MCF 10A (cell line): ENCODE results near the gene TBC1D30. TPM values are rescaled to one million over a fixed set of nuclear protein-coding genes. Genes with fewer than 3 reads are reported as not detected.
A peak's percentile ranks its signal among the peaks of the same experiment; 100 is the strongest.

ENCODE experiments used
- BruUV-seq: library from RNA; stranded (reverse); fragments of 400-500 nt; replicated peaks from 2 replicates; lab custom pipeline; 2021; lab: Mats Ljungman, UMichigan
- CTCF ChIA-PET: fragments of 300-600 bp; sonication (Branson Sonifier 250); formaldehyde crosslinking; extraction: SDS; loops from one replicate; lab custom pipeline; 2021; ENCODE audit warnings: antibody characterized with exemption, inconsistent platforms; lab: Yijun Ruan, JAX
- POLR2A ChIA-PET: fragments of 300-600, 350-650 bp; sonication (Branson Sonifier 250); formaldehyde crosslinking; extraction: SDS; loops from one replicate; lab custom pipeline; 2020; ENCODE audit warnings: antibody characterized with exemption, inconsistent platforms; lab: Yijun Ruan, JAX
- DNase-seq: peaks from one replicate; pipeline ENCODE4 v3.0.0-alpha.2; 2018; ENCODE audit not compliant: unreplicated experiment
- H3K27ac Mint-ChIP-seq: one replicate; pipeline ENCODE4 v1.8.0; 2022; ENCODE audit warnings: mild to moderate bottlenecking, low read depth, mixed read lengths; ENCODE audit not compliant: unreplicated experiment
- H3K27me3 Mint-ChIP-seq: one replicate; pipeline ENCODE4 v1.8.0; 2022; ENCODE audit warnings: mixed read lengths; ENCODE audit not compliant: insufficient read depth, unreplicated experiment
- H3K36me3 Mint-ChIP-seq: one replicate; pipeline ENCODE4 v1.8.0; 2022; ENCODE audit warnings: mild to moderate bottlenecking, moderate library complexity, mixed read lengths; ENCODE audit not compliant: insufficient read depth, unreplicated experiment
- H3K4me1 Mint-ChIP-seq: one replicate; pipeline ENCODE4 v1.8.0; 2022; ENCODE audit warnings: mixed read lengths; ENCODE audit not compliant: insufficient read depth, unreplicated experiment
- H3K4me3 Mint-ChIP-seq: one replicate; pipeline ENCODE4 v1.8.0; 2022; ENCODE audit warnings: mild to moderate bottlenecking, moderate library complexity, mixed read lengths; ENCODE audit not compliant: unreplicated experiment
- H3K9me3 Mint-ChIP-seq: one replicate; pipeline ENCODE4 v1.8.0; 2022; ENCODE audit warnings: mixed read lengths; ENCODE audit not compliant: unreplicated experiment
- intact Hi-C: fragments of 100-400 bp; cut with micrococcal nuclease; formaldehyde crosslinking; loops from 2 replicates; pipeline ENCODE4 v1.14.1; 2022
- total RNA-seq: library from RNA; stranded (reverse); gene quantifications from 2 replicates; pipeline ENCODE4 v1.2.3, GENCODE V29; 2022
- TF ChIP-seq, protein P1 (sequence below): fragments of 200-600 bp; IDR thresholded peaks from one replicate; pipeline ENCODE4 v1.8.0; 2022; ENCODE audit warnings: antibody characterized with exemption, mild to moderate bottlenecking; ENCODE audit not compliant: unreplicated experiment

The TBC1D30 gene
- total RNA-seq, 1 experiment from 2014 or later: 9.4 TPM

DNA sequence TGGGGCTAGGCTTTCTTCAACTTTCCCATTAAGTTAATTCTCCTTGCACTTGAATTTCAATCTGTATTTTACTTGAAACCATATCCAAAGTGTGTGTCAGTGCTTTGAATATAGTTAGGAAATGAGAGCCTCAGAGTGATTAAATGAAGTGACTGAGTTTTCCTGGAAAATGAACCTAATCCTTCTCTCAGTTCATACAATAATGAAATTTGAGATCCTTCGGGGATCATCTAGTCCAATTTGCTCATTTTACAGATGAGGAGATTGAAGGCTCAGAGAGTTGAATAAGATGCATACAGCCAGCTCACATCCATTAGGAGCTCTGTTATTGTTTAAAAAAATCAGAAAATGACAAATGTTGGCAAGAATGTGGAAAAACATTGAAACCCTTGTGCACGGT is 18.3 kb upstream of the TBC1D30 start:
- Mint-ChIP-seq H3K36me3 (no peaks in the 10 kb centered on the region), H3K4me3 (no peak overlapping the region), H3K9me3 (no peaks in the 10 kb centered on the region), H3K4me1 (peaks cover 36% of the 10 kb centered on the region), H3K27ac (no peak overlapping the region), H3K27me3 (no peaks in the 10 kb centered on the region)
- TF ChIP-seq, protein P1, sequence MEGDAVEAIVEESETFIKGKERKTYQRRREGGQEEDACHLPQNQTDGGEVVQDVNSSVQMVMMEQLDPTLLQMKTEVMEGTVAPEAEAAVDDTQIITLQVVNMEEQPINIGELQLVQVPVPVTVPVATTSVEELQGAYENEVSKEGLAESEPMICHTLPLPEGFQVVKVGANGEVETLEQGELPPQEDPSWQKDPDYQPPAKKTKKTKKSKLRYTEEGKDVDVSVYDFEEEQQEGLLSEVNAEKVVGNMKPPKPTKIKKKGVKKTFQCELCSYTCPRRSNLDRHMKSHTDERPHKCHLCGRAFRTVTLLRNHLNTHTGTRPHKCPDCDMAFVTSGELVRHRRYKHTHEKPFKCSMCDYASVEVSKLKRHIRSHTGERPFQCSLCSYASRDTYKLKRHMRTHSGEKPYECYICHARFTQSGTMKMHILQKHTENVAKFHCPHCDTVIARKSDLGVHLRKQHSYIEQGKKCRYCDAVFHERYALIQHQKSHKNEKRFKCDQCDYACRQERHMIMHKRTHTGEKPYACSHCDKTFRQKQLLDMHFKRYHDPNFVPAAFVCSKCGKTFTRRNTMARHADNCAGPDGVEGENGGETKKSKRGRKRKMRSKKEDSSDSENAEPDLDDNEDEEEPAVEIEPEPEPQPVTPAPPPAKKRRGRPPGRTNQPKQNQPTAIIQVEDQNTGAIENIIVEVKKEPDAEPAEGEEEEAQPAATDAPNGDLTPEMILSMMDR: no peak
- no TSS peak for BruUV-seq
- intact Hi-C loops: loop anchor here (10.0 kb wide), 1 partner anchor 429 kb away; no protein-coding TSS in a partner anchor
- no peak for DNase-seq
- CTCF ChIA-PET: interaction anchor here (0.6 to 3.4 kb wide), 8 partner anchors 7 to 1298 kb away, joined by 3 to 18 read pairs (median 5); no protein-coding TSS in a partner anchor
- POLR2A ChIA-PET: interaction anchor here (1.2 kb wide), 1 partner anchor 10 kb away, joined by 5 read pairs; no protein-coding TSS in a partner anchor

DNA sequence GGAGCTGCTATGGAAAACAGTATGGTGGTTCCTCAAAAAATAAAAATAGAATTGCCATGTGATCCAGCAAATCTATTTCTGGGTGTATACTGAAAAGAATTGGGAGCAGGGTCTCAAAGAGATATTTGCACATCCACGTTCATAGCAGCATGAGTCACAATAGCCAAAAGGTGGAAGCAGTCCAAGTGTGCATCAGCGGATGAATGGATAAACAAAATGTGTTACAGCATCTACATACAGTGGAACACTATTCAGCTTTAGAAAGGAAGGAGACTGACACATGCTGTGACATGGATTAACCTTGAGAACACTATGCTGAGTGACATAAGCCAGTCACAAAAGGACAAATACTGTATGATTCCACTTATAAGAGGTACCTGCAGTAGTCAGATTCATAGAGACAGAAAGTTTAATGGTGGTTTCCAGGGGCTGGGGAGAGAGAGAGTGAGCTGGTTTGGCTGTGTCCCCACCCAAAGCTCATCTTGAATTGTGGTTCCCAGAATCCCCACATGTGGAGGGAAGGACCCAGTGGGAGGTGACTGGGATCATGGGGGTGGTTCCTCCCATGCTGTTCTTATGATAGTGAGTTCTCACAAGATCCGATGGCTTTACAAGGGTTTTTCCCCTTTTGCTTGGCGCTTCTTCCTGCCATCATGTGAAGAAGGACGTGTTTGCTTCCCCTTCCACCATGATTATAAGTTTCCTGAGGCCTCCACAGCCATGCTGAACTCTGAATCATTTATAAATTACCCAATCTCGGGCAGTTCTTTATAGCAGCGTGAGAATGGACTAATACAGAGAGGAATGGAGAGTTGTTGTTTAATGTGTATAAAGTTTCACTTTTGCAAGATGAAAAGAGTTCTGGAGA is 17.6 kb upstream of the TBC1D30 start:
- intact Hi-C loops: loop anchor here (10.0 kb wide), 1 partner anchor 428 kb away; no protein-coding TSS in a partner anchor
- POLR2A ChIA-PET: interaction anchor here (0.6 kb wide), 1 partner anchor 81 kb away, joined by 4 read pairs; no protein-coding TSS in a partner anchor
- peak overlapping the region; percentile 46 for H3K27ac Mint-ChIP-seq
- no peaks in the 10 kb centered on the region for H3K27me3 Mint-ChIP-seq
- DNase-seq: peak; percentile 93
- CTCF ChIA-PET: interaction anchor here (0.6 to 3.4 kb wide), 7 partner anchors 8 to 316 kb away, joined by 3 to 18 read pairs (median 3); no protein-coding TSS in a partner anchor
- H3K4me1 Mint-ChIP-seq: peaks cover 36% of the 10 kb centered on the region
- no peaks in the 10 kb centered on the region for H3K9me3 Mint-ChIP-seq
- no peak overlapping the region for H3K4me3 Mint-ChIP-seq
- H3K36me3 Mint-ChIP-seq: no peaks in the 10 kb centered on the region
- no TSS peak for BruUV-seq
- TF ChIP-seq, protein P1: no peak

DNA sequence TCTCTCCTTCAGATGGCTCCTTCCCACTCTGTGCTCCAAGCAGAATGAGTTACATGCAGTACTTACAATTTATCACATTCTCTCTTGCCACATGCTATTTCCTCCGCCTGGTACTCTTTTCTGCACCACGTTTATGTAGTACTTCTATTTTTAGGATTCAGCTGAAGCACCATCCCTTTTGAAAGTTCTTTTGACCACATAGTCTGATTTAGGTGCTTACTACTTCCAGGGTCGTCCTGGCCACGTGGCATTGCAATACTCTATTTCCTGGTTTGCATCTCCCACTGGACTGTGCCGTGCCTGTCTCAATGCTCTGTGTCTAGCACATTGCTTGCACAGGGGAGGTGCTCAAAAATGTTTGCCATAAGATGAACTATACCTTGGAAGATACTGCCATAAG is 16.3 kb upstream of the TBC1D30 start:
- POLR2A ChIA-PET: interaction anchor here (0.7 kb wide), 1 partner anchor 10 kb away, joined by 5 read pairs; no protein-coding TSS in a partner anchor
- no peak for DNase-seq
- CTCF ChIA-PET: interaction anchor here (2.9 to 3.4 kb wide), 2 partner anchors 12 to 82 kb away, joined by 10 to 18 read pairs; no protein-coding TSS in a partner anchor
- no peaks in the 10 kb centered on the region for H3K36me3 Mint-ChIP-seq
- no peaks in the 10 kb centered on the region for H3K9me3 Mint-ChIP-seq
- no peak overlapping the region for H3K27ac Mint-ChIP-seq
- no TSS peak for BruUV-seq
- TF ChIP-seq, protein P1: no peak
- intact Hi-C loops: loop anchor here (10.0 kb wide), 1 partner anchor 427 kb away; no protein-coding TSS in a partner anchor
- no peak overlapping the region for H3K4me3 Mint-ChIP-seq
- no peaks in the 10 kb centered on the region for H3K27me3 Mint-ChIP-seq
- peaks cover 31% of the 10 kb centered on the region for H3K4me1 Mint-ChIP-seq

DNA sequence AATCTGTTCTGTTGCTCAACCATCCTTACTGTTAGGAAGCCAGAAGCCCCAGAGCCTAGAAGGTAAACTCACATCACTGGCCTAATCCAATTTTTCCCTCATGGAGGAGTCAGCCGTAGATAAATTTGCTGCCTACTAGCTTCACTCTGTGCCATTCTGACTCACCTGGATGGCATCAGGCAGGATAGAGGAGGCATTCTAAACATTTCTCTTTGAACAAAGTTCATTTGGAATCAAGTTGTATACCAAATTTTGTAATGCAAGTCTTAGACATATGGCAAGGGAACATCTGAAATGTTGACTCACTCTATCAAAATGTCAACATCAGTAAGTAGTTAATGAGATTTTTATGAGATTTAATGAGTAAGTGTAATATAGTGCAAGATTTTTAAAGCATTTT is 13.6 kb upstream of the TBC1D30 start:
- no peaks in the 10 kb centered on the region for H3K36me3 Mint-ChIP-seq
- no TSS peak for BruUV-seq
- ChIA-PET POLR2A (interaction anchor here (1.3 to 1.5 kb wide), 2 partner anchors 14 to 31 kb away, joined by 5 read pairs; no protein-coding TSS in a partner anchor), CTCF (interaction anchor here (0.6 to 2.7 kb wide), 5 partner anchors 9 to 1873 kb away, joined by 3 to 18 read pairs (median 7); no protein-coding TSS in a partner anchor)
- peaks cover 43% of the 10 kb centered on the region for H3K4me1 Mint-ChIP-seq
- intact Hi-C loops: no loop called here
- H3K27ac Mint-ChIP-seq: peak overlapping the region; percentile 36
- H3K27me3 Mint-ChIP-seq: no peaks in the 10 kb centered on the region
- no peaks in the 10 kb centered on the region for H3K9me3 Mint-ChIP-seq
- DNase-seq: peak; percentile 70
- TF ChIP-seq, protein P1: no peak
- no peak overlapping the region for H3K4me3 Mint-ChIP-seq
